Neural crest cell (in vitro differentiated cells): Measurements from ENCODE around the gene CCDC83. TPM values are rescaled to one million over a fixed set of nuclear protein-coding genes. Genes with fewer than 3 reads are reported as not detected.

Source experiments
- DNase-seq: peaks from one replicate; pipeline ENCODE4 v3.0.0; 2021; ENCODE audit warnings: low read depth, mixed read lengths, low spot score
- H3K27ac Mint-ChIP-seq: one replicate; pipeline ENCODE4 v1.8.0; 2021; ENCODE audit warnings: mild to moderate bottlenecking, mixed read lengths; ENCODE audit not compliant: unreplicated experiment
- H3K27me3 Mint-ChIP-seq: 2 replicates; pipeline ENCODE4 v1.8.0; 2021; ENCODE audit warnings: low read depth, mild to moderate bottlenecking, mixed read lengths
- H3K36me3 Mint-ChIP-seq: 2 replicates; pipeline ENCODE4 v1.8.0; 2021; ENCODE audit warnings: low read depth, mild to moderate bottlenecking, mixed read lengths
- H3K4me1 Mint-ChIP-seq: 2 replicates; pipeline ENCODE4 v1.8.0; 2021; ENCODE audit warnings: mixed read lengths
- H3K4me3 Mint-ChIP-seq: one replicate; pipeline ENCODE4 v1.8.0; 2021; ENCODE audit warnings: mild to moderate bottlenecking, mixed read lengths
- H3K9me3 Mint-ChIP-seq: 2 replicates; pipeline ENCODE4 v1.8.0; 2021; ENCODE audit warnings: mixed read lengths
- CTCF ChIP-seq: fragments of 200-600 bp; sonication (generic); conservative IDR thresholded peaks from 2 replicates; pipeline ENCODE4 v1.5.0; 2021; ENCODE audit warnings: antibody characterized with exemption, mild to moderate bottlenecking
- total RNA-seq: library from RNA; stranded (reverse); gene quantifications from 2 replicates; pipeline ENCODE4 v1.2.1, GENCODE V29; 2021

Gene CCDC83
- total RNA-seq, 1 donor from 2014 or later, result not detected

DNA sequence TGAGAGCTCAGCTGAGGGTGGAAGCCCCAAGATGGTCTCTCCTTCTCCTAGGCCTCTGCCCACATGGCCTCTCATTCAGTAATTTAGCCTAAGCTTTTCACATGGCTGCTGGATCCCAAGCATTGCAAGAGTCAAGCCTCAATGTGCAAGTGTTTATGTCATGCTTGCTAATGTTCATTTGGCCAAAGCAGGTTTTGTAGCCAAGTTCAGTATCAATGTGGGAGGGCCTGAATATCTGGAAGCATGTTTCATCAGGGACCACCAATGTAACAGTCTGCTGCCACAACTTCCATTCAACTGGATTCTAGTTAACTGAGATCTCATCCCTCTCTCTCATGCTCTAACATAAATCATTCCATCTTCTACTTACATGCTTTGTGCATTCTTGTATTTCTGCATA is 35.7 kb upstream of the CCDC83 start:
- H3K4me1 Mint-ChIP-seq, result no peaks in the 10 kb centered on the region
- no peaks in the 10 kb centered on the region for H3K36me3 Mint-ChIP-seq
- no peak for DNase-seq
- no peak for TF ChIP-seq CTCF
- H3K9me3 Mint-ChIP-seq, result no peaks in the 10 kb centered on the region
- H3K4me3 Mint-ChIP-seq, result no peak overlapping the region
- no peak overlapping the region for H3K27ac Mint-ChIP-seq
- H3K27me3 Mint-ChIP-seq, result peaks cover 5% of the 10 kb centered on the region

GRCh38 chr11:85821636-85822035 is 33.5 kb upstream of the CCDC83 start:
- no peaks in the 10 kb centered on the region for H3K9me3 Mint-ChIP-seq
- no peaks in the 10 kb centered on the region for H3K27me3 Mint-ChIP-seq
- DNase-seq, result no peak
- no peaks in the 10 kb centered on the region for H3K4me1 Mint-ChIP-seq
- no peaks in the 10 kb centered on the region for H3K36me3 Mint-ChIP-seq
- no peak for TF ChIP-seq CTCF
- no peak overlapping the region for H3K4me3 Mint-ChIP-seq
- H3K27ac Mint-ChIP-seq, result no peak overlapping the region

DNA sequence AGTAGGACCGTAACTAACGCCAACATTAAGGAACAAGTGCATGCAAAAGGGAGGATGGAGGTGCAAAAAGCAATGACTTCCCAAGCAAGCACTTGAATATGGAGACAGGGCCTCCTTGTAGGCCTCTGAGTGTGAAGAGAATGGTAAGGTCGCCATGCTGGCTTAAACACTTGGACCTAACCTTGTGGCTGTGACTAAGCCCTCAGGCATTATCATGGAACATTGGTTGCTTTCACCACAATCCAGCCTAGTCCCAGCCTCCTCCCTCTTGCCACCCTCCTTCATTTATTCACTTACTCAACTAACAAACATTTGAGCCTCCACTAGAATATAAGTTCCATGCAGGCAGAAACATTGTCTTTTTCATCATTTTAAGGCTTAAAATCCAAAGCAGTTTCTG is 32.4 kb upstream of the CCDC83 start:
- DNase-seq, result no peak
- Mint-ChIP-seq H3K4me3 (no peak overlapping the region), H3K4me1 (peaks cover 5% of the 10 kb centered on the region), H3K27ac (no peak overlapping the region), H3K9me3 (no peaks in the 10 kb centered on the region), H3K36me3 (no peaks in the 10 kb centered on the region), H3K27me3 (no peaks in the 10 kb centered on the region)
- TF ChIP-seq CTCF, result no peak

DNA sequence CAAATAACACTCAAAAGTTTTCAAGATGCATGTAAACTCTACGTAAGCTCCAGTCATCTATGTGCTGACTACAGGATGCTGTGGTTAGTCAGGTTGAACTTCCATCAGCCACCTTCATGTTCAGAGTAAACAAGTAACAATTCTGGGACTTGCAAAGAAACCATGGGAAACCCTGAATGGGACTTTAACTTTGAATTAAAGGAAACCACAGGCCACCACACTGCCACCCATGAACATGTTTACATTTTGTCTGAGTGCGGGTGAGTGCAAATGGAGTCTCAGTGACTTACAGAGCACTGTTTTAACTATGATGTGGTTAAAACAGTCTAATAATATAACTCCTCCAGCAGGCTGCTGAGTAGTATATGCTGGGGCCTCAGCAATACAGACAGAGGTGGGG is 31.4 kb upstream of the CCDC83 start:
- DNase-seq, result no peak
- H3K4me3 Mint-ChIP-seq, result no peak overlapping the region
- H3K36me3 Mint-ChIP-seq, result no peaks in the 10 kb centered on the region
- H3K27ac Mint-ChIP-seq, result no peak overlapping the region
- H3K4me1 Mint-ChIP-seq, result peaks cover 5% of the 10 kb centered on the region
- TF ChIP-seq CTCF, result no peak
- H3K9me3 Mint-ChIP-seq, result no peaks in the 10 kb centered on the region
- no peaks in the 10 kb centered on the region for H3K27me3 Mint-ChIP-seq

GRCh38 chr11:85825616-85826015 is 29.6 kb upstream of the CCDC83 start:
- Mint-ChIP-seq H3K4me3 (no peak overlapping the region), H3K27ac (no peak overlapping the region), H3K36me3 (no peaks in the 10 kb centered on the region), H3K27me3 (no peaks in the 10 kb centered on the region), H3K9me3 (no peaks in the 10 kb centered on the region), H3K4me1 (peaks cover 5% of the 10 kb centered on the region)
- TF ChIP-seq CTCF, result no peak
- DNase-seq, result no peak
